NCI-H2029 treated with DMSO at 0.1 percent for 48 hours (cell line): ENCODE results near the gene MACROD2.
"Not testable (repeated sequence)": the region's sequence is repeated elsewhere in the genome, so short reads cannot be mapped to it uniquely, and the experiment has no call there.

ENCODE experiments used
- DNase-seq: peaks from one replicate; lab custom pipeline; 2025; lab: John Stamatoyannopoulos, UW

The MACROD2 gene

DNA sequence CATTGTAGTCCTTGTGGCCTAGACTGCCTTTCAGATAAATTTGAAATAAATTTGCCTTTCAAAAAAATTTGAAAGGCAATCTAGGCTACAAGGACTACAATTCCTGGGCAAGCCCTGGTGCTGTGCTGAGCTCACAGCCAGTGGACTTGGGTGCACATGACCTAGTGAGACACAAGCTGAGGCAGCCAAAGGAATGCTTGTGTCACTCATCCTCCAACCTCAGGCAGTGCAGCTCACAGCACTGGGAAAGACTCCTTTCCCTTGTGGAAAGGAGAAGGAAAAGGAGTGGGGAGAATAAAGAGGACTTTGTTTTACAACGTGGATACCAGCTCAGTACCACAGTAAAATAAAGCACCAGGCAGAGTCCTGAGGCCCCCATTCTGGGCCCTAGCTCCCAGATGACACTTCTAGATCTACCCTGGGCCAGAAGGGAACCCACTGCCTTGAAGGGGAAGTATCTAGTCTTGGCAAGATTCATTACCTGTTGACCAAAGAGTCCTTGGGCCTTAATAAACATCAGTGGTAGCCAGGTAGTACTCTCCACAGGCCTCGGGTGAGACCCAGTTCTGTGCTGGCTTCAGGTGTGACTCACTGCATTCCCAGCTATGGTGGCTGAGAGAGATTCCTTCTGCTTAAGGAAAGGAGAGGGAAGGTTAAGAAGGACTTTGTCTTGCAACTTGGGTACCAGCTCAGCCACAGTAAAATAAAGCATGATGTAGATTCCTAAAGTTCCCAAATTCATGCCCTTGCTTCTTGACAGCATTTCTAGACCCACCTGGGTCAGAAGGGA lies 1001.8 kb downstream of the MACROD2 start:
- DNase-seq = no peak

DNA sequence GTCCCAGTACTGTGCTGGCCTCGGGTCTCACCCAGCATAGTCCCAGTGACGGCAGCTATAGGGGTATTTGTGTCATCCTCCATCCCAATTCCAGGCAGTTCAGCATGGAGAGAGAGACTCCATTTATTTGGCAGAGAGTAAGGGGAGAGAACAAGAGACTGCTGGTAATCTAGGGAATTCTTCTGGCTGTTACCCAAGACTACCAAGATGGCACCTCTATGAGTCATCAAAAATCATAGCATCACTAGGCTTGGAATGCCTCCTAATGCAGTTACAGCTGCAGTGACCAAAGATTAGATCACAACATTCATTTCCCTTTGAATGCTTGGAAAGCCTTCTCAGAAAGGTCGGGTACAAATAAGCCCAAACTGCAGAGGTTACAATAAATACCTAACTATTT lies 1002.5 kb downstream of the MACROD2 start:
- DNase-seq = no peak

DNA sequence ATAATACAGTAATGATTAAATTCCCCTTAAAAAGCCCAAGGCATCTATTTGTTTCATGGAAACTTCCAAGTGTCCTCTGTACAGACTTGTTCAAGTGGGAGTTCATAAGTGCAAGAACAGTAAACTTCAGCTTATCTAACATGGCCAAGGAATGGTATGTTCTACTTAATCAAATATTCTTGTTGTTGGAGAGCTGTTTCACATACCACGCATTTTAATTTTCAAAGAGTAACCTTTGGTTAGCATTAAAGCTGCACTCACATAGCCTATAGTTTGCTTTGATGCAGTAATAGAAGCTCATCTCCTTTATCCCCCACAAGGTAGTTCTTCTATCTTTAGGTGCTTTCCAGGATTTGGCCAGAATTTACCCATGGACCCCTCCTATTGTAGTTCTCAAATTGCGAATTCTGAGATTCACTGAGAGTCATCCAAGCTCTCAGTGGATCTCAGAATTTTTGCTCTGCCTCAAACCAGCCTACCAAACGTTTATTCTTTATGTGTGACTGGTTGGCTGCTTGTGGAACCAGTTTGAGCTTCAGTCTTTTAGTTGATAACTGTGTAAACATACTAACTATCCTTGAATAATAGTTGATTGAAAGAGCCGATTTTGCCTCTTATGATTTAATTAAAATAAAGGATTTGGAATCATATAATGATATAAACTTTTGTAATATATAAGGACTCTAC lies 1010.1 kb downstream of the MACROD2 start:
- DNase-seq = no peak

DNA sequence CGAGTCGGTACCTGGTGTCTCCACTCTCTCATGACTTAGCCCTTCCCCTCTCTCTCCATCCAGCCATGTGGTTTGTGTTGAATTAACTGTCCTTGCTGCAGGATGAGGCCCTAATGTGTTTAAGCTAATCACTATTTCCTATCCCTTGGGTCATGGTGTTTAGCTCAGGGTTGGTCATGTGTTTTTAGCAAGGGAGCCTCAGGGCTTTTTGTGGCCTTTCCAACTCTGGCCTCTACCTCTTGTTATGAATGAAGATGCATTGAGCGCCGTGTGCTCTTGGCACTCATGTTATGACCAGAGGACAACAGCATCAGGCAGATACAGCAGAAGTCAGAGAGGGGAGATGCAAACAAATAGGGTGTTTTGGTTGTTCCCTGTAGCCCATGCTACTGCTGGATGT lies 1016.3 kb downstream of the MACROD2 start:
- DNase-seq = no peak

DNA sequence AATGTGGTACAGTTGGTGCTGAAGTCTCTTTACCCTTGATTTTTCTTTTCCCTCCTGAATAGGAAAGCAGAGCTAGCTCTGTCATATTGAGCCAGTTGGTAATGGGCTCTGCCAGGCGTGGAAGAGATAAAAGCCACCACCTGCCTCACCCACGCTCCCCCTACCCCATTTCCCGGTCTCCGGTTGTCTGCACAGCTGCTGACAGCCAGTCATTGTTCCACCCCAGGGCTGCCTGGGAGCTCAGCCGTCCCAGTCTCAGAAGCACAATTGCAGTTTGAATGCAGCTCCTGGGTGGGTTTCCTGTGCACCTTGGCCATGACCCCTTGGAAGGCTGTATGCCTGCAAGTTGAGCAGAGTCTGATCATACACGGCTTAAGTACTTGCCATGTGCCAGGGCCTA lies 1017.2 kb downstream of the MACROD2 start:
- DNase-seq = no peak

DNA sequence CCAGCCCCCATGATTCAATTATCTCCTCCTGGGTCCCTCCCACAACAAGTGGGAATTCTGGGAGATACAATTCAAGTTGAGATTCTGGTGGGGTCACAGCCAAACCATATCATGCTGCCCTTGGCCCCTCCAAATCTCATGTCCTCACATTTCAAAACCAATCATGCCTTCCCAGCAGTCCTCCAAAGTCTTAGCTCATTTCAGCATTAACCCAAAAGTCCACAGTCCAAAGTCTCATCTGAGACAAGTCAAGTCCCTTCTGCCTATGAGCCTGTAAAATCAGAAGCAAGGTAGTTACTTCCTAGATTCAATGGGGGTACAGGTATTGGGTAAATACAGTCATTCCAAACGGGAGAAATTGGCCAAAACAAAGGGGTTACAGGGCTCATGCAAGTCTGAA lies 1021.6 kb downstream of the MACROD2 start:
- not testable (repeated sequence) for DNase-seq

DNA sequence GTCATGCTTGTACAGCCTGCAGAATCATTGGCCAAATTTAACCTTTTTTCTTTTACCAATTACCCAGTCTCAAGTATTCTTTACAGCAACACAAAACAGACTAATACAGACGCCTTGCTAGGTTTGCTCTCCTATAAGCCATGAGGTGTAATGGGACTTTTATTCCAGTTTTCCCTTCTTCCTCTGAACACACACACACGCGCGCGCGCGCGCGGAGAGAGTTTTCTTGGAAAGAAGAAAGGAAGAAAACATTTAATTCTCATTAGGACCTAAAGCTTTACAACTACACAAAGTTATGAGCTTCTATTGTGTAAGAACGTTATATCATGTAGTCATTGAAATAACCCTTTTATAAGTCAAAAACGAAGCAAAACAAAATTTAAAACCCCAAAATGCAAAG lies 1023.6 kb downstream of the MACROD2 start:
- DNase-seq = no peak

DNA sequence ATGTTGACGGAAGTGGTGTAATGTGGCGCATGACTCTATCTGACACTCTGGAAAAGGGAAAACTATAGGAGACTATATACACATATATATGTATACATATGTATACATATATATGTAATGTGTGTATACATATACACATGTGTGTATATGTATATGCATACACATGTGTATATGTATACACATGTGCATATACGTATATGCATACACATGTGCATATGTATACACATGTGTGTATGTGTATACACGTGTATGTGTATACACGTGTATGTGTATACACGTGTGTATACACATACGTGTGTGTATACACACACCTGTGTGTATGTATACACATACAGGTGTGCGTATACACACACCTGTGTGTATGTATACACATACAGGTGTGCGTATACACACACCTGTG lies 1025.5 kb downstream of the MACROD2 start:
- no peak for DNase-seq

DNA sequence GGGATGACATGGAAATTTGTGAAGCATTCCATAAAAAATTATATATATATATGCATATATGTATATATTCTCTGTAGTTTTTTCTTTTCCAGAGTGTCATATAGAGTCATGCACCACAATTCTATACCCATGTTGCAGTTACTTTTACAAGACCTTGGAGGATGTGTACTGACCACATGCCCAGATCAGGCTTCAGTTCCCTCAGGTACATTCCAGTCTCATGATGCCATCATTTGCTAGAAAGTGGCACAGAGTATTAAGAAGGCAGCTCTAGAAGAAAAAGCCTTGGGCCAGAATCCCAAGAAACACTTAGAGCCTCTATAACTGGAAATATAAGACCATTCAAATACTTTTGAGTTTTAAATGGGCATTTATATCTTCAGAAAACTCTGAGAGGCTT lies 1027.6 kb downstream of the MACROD2 start:
- DNase-seq = no peak

DNA sequence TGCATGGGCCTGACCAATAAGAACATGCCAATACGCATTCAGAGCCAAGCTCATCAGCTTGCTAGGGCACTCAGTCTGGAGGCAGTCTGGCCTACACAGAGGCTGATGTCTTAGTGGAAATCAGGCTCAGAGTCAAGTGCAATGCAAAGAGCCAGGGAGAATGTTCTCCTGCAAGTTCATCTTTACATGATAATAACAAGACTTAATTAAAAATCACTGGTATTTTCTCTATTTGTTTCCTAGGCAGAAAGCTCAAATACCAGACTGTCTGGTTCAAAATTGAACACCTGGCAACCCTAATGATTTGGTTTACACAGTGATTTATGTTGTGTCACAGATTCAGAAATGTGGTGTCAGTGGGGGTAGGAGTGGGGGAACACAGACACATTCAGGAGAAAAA lies 1031.4 kb downstream of the MACROD2 start:
- no peak for DNase-seq

DNA sequence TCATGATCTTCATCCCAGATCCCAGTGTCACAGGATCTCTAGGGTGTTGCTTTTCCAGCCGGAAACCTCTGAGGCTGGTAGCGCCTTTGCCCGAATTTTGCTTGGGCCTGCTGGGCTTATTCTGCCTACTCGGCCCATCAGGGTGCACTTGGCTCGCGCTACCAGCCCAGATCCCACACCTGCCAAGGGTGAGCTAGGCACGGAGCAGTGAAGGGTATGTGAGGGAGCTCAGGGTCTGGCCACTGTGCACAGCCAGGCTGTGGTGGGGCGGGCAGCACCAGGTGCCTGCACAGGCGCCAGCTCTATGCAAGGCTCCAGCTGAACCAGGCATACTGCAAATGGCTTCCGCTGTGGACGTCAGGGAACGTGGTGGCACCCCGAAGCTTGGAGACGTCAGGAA lies 1035.5 kb downstream of the MACROD2 start:
- no peak for DNase-seq

DNA sequence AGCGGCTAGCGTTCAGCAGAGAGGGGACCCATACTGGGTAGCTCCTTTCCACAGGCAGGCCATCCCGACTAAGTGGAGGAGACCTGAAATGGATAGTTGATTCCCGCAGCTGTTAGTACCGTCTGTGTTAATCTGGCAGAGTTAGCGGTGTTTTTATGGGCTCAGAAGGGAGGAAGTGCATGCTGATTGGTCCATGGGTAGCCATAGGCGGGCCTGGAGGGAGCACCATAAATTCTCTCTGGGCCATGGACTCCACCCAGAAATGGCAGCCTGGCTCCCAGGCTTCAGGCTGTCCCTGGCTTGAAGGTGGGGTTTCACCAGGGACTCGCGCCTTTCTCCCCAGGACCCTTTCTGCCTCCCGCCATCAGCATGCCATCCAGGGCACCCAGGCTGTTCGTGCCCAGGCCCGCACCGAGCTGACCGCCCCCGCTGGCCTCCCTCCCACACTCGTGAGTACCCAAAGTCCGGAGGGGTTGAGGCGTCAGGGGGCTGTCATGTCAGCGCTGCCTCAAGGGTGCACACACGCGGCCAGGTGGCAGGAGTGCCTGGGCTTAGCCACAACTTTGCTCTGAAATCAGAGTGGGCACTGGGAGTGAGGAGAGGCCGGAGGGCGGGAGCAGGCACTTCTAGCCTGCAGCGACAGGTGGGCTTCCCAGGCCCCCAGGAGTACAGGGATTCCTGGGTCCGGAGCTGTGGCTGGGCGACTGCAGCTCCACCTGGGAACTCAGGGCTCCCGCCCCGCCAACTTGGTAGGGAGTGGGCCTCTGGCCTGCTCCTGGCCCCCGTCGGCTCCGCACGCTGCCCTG lies 1036.4 kb downstream of the MACROD2 start:
- DNase-seq = no peak

DNA sequence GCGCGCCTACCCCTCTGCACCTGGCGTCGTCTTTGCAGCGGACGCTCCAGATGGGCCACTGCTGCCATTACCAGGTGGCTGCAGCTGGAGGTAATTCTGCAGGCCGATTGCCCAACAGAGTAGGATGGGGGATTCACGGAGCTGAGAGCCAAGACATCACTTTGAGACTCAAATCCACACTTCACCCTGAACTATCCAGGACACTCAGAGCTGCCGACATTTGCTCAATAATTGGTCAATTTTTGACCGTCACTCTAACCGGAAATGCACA lies 1037.0 kb downstream of the MACROD2 start:
- no peak for DNase-seq

DNA sequence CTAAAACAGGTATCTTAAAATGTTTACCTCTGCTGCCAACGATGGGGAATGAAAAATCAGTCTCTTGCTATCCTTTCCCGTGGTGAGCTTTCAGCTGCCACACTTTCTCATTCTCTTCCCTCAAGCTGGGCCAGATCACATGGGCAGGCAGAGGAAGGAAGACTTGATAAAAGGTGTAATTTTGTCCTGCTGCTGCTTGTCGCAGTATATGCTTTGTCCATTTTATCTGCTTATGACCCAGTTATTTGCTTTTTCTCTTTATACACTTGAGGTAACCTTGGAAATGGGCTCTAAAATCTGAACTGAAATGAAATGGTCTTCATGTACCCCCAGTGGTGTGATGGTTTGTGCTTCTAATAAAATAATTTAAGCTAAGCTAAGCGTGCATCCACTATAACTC lies 1038.0 kb downstream of the MACROD2 start:
- DNase-seq = no peak

DNA sequence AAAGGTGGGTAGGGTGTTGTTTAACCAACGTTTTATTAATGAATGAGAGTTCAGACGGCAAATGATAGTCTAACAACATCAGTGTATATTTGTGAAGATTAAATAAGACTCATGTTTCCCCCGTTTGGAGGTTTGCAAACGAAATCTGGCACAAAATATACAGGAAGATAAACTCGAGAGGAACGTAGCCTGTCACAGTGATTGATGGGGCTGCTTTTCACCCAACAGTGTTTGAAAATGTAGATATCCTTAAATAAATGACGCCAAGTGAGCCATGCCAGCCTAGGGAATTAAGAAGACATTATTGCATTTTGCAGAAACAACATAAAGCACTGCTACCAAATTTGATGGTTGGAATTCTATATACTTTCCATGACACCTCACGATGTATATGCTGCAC lies 1038.6 kb downstream of the MACROD2 start:
- no peak for DNase-seq

DNA sequence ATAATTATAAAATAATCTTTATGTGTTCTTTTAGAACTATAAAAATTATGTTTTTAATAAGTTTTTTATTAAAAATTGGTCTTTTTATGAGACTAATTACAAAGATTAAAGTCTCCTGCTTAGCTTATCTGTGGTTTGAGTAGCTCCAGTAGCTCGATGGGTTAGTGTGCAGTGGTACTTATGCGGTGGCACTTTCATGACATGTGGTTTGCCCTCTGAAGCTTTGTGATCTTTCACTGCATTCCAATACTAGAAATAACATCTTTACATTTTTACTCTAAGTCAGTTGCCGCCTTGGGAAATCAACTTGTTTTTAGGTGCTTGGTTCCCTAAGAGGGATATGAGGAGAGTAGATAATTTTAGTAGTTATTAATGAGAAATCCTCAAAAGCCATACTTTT lies 1041.6 kb downstream of the MACROD2 start:
- no peak for DNase-seq

DNA sequence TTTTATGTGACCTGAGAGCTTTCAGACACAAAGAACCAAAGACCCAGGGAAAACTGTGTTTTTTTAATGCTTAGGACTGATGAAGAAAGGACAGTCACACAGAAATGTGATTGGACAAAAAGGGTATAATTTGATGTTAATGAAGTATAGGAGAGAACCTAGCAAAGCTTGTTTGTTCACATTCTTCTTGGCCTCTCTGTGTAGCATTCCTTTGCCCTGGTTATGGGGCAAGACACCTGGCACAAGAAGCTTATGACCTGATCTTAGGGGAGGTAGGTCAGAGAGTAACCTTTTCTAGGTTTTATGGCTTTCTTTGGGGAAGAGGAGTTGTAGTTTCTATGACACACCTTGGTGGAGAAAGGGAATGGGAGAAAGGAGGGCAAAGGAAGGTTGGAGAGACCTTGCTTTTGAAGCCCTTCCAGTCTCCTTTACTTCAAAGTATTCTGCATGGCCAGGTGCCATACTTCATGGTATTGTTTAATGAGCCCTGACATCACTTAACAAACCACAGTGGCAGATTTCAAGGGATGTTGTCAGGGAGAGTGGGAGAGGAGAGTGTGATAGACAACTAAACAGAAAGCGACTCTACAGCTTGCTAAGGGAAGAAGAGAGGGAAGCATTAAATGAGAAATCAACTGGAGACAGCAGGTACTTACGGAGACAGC lies 1043.9 kb downstream of the MACROD2 start:
- DNase-seq = peak; percentile 40

DNA sequence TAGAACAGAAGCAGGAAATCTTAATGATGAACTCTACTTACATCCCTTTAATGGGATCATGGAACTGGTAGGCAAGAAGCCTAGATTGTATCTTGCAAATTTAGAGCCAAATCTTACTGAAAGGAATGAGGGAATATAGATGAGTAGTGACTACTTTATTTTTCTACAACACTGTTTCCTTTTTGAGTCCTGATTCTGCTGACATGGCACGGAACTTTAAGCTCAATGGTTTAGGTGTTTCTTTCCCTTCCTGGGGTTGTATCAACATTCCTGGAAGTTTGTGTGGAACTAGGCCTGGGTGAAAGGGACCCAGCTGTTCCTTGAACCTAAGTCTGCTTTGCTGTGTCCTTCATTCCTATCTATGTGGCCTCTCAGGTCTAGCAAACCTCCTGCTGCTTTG lies 1047.4 kb downstream of the MACROD2 start:
- DNase-seq = no peak

DNA sequence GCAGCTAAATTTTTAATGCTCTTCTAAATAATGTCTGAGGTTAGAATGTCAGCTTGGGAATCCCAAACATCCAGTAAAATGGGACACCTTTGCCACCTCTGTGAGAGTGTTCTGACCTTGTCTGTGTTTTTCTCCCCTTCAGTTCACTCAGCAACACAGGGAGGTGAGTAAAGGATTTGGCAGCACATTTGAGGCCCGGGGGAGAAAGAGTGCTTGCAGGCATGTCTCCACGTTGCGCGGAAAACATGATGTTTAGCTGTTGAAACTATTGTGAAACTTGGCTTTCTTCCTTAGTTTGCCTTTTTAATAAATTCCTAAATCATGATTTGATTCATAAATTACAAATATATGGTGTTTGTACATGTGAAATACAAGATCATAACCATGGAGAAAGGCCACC lies 1049.9 kb downstream of the MACROD2 start:
- no peak for DNase-seq

DNA sequence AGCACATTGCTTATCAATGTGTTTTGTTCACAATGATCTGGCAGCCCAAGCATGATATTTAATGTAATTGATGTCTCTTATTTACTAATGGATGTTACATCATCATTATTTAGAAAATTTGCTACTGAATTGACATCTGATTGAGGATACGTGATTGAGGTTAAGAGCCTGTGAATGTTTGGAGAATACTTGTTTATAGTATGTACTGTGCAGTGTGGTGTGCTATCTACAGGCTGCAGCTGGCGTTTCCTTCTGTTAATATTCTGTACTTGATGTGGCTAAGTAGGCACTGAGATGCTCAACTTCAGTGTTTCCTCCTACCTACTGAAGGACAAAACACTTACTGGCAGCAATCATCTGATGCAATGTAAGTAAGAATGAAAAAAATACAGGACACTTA lies 1051.7 kb downstream of the MACROD2 start:
- DNase-seq = no peak

DNA sequence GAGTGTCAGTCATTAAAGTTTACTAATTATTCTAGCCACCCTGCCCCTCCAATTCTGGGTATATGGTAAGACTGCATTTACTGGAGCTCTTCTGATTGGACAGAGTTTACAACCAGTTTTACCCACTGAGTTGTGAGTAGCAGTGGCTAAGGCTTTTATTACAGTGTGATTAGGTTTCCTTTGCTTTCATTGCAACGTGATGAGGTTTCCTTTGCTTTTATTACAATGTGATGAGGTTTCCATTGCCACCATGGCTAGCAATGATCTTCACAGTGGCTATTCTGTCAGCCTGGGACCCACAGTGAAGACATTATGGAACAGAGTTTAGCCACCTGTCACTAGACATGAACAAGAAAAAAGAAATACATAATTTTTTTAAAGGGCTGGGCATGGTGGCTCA lies 1052.3 kb downstream of the MACROD2 start:
- no peak for DNase-seq

DNA sequence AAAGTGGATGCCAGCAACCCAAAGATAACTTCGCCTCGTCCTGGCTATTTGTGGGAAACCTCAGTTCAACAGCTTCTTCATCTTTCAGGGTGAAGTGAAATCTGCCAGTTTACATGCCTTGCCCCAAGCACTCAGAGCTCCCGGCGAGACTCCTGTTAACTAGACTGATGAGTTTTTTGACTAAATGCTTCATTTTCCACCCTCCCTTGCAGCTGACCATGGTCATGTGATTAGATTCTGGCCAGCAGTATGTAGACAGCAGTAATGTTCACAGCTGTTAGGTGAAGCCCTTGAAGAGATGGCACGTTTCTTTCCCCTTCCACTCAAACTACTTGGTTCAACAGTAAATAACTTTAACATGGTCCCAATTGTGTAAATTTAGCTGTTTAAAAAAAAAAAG lies 1060.9 kb downstream of the MACROD2 start:
- DNase-seq = no peak

DNA sequence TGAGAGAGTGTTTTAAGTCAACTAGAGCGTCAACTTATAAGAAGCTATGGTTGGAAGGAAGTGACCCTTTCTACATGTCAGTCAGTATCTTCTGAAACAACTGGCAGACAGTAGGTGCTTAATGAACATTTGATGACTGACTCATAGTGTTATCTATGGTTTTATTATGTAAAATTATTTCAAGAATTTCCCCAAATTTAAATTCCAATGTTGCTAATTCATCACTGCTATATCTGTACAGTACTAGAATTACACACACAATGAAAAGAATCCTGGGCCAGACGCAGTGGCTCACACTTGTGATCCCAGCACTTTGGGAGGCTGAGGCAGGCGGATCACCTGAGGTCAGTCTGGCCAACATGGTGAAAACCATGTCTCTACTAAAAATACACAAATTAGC lies 1063.5 kb downstream of the MACROD2 start:
- DNase-seq = no peak
